Suprapubic skin (tissue), 4 donors: Measurements from ENCODE around the gene PAK6. TPM values are rescaled to one million over a fixed set of nuclear protein-coding genes. Genes with fewer than 3 reads are reported as not detected.

Experiments used
- DNase-seq, 2 donors: peaks; one replicate each; pipeline ENCODE4 v3.0.0-alpha.2; 2019; ENCODE audit warnings: low spot score in 2 of 2
- H3K27ac ChIP-seq: fragments of 200-600 bp; sonication (generic); one replicate; pipeline ENCODE4 v1.5.1; 2019
- H3K27me3 ChIP-seq: fragments of 200-600 bp; sonication (generic); one replicate; pipeline ENCODE4 v1.5.1; 2019
- H3K36me3 ChIP-seq: fragments of 200-600 bp; sonication (generic); one replicate; pipeline ENCODE4 v1.5.1; 2019
- H3K4me1 ChIP-seq: fragments of 200-600 bp; sonication (generic); one replicate; pipeline ENCODE4 v1.5.1; 2019
- H3K4me3 ChIP-seq: fragments of 200-600 bp; sonication (generic); one replicate; pipeline ENCODE4 v1.5.1; 2019; ENCODE audit warnings: mild to moderate bottlenecking
- H3K9me3 ChIP-seq: fragments of 200-600 bp; sonication (generic); one replicate; pipeline ENCODE4 v1.5.1; 2019
- CTCF ChIP-seq, 2 donors: fragments of 200-600 bp in 1 of 2; fragments of 450-650 bp in 1 of 2; sonication (generic) in 1 of 2; IDR thresholded peaks; one replicate each; pipeline ENCODE4 v1.5.1; 2016 to 2019; ENCODE audit warnings: antibody characterized with exemption in 2 of 2, mild to moderate bottlenecking in 1 of 2, moderate library complexity in 1 of 2
- EP300 ChIP-seq: sonication (generic); formaldehyde crosslinking; IDR thresholded peaks from one replicate; pipeline ENCODE4 v1.6.1; 2017; ENCODE audit warnings: antibody characterized with exemption
- POLR2A ChIP-seq, 2 donors: fragments of 450-650 bp; IDR thresholded peaks; one replicate each; pipeline ENCODE4 v1.6.1; 2017; ENCODE audit warnings: antibody characterized with exemption in 2 of 2, mild to moderate bottlenecking in 2 of 2, moderate library complexity in 2 of 2
- POLR2AphosphoS5 ChIP-seq, 3 donors: sonication (generic); formaldehyde crosslinking; IDR thresholded peaks; one replicate each; pipeline ENCODE4 v1.6.1; 2017; ENCODE audit warnings: antibody characterized with exemption in 3 of 3
- whole genome bisulfite sequencing: methylation state at CpG from one replicate; pipeline ENCODE4 v1.1.5; 2018; 5-methylcytosine and 5-hydroxymethylcytosine counted together
- total RNA-seq, 4 donors: library from RNA; depleted of rRNA; stranded (reverse); fragments of >200 nt; gene quantifications; one replicate each; pipeline ENCODE4 v1.1.0, GENCODE V29; 2016

PAK6 gene
- total RNA-seq, 4 donors from 2014 or later = 71.7 to 145 (median 79.2) TPM

- H3K9me3 ChIP-seq = no peaks in the 10 kb centered on the region
- H3K27me3 ChIP-seq = no peaks in the 10 kb centered on the region
- TF ChIP-seq CTCF (IDR thresholded peaks at IDR 0.05) = no peak
- no peak for TF ChIP-seq POLR2AphosphoS5 (IDR thresholded peaks at IDR 0.05)
- no peak for TF ChIP-seq POLR2A (IDR thresholded peaks at IDR 0.05)
- no peak for TF ChIP-seq EP300
- 77% methylated on average over 12 of the region's 16 CpGs for WGBS
- H3K4me3 ChIP-seq = no peak overlapping the region
- H3K4me1 ChIP-seq = peaks cover 13% of the 10 kb centered on the region
- DNase-seq = no peak
- H3K27ac ChIP-seq = no peak overlapping the region
- H3K36me3 ChIP-seq = peaks cover 20% of the 10 kb centered on the region
Measured at GRCh38 chr15:40264321-40265153, 25.7 kb downstream of the PAK6 start.

GRCh38 chr15:40265355-40265754, 26.5 kb downstream of the PAK6 start:
- Histone ChIP-seq H3K36me3 (peaks cover 20% of the 10 kb centered on the region), H3K9me3 (no peaks in the 10 kb centered on the region), H3K4me3 (no peak overlapping the region), H3K27me3 (no peaks in the 10 kb centered on the region), H3K27ac (no peak overlapping the region), H3K4me1 (peaks cover 13% of the 10 kb centered on the region)
- TF ChIP-seq POLR2AphosphoS5 (IDR thresholded peaks at IDR 0.05) (no peak), EP300 (no peak)
- no peak for DNase-seq
- 52% methylated on average over 10 of the region's 10 CpGs for WGBS

GRCh38 chr15:40265875-40266274, 27.0 kb downstream of the PAK6 start:
- DNase-seq = no peak
- no peak for TF ChIP-seq POLR2A (IDR thresholded peaks at IDR 0.05)
- TF ChIP-seq CTCF (IDR thresholded peaks at IDR 0.05) = no peak
- TF ChIP-seq EP300 = no peak
- TF ChIP-seq POLR2AphosphoS5 (IDR thresholded peaks at IDR 0.05) = no peak
- Histone ChIP-seq H3K27me3 (no peaks in the 10 kb centered on the region), H3K9me3 (no peaks in the 10 kb centered on the region), H3K4me3 (no peak overlapping the region), H3K4me1 (peaks cover 13% of the 10 kb centered on the region), H3K27ac (no peak overlapping the region), H3K36me3 (peaks cover 23% of the 10 kb centered on the region)
- WGBS = 67% methylated on average over 1 of the region's 20 CpGs

- WGBS = 35% methylated on average over 7 of the region's 7 CpGs
- TF ChIP-seq POLR2AphosphoS5 (IDR thresholded peaks at IDR 0.05) (no peak), CTCF (IDR thresholded peaks at IDR 0.05) (no peak), EP300 (no peak), POLR2A (IDR thresholded peaks at IDR 0.05) (no peak)
Measured at GRCh38 chr15:40266828-40267304, 28.0 kb downstream of the PAK6 start.

GRCh38 chr15:40267670-40268069, 28.8 kb downstream of the PAK6 start:
- DNase-seq = no peak
- no peaks in the 10 kb centered on the region for H3K9me3 ChIP-seq
- no peak overlapping the region for H3K4me3 ChIP-seq
- H3K4me1 ChIP-seq = peaks cover 13% of the 10 kb centered on the region
- 79% methylated on average over 4 of the region's 4 CpGs for WGBS
- H3K27me3 ChIP-seq = no peaks in the 10 kb centered on the region
- TF ChIP-seq POLR2A (IDR thresholded peaks at IDR 0.05) = no peak
- TF ChIP-seq CTCF (IDR thresholded peaks at IDR 0.05) = no peak
- no peak for TF ChIP-seq POLR2AphosphoS5 (IDR thresholded peaks at IDR 0.05)
- TF ChIP-seq EP300 = no peak
- no peak overlapping the region for H3K27ac ChIP-seq
- peaks cover 27% of the 10 kb centered on the region for H3K36me3 ChIP-seq

More at GRCh38 chr15:40266828-40267304, 28.0 kb downstream of the PAK6 start:
- no peaks in the 10 kb centered on the region for H3K9me3 ChIP-seq
- no peak for DNase-seq
- no peak overlapping the region for H3K4me3 ChIP-seq
- no peak overlapping the region for H3K27ac ChIP-seq
- H3K4me1 ChIP-seq = peaks cover 13% of the 10 kb centered on the region
- H3K27me3 ChIP-seq = no peaks in the 10 kb centered on the region
- peaks cover 24% of the 10 kb centered on the region for H3K36me3 ChIP-seq
